Activated CD4-positive, alpha-beta T cell treated with anti-CD3 and anti-CD28 coated beads for 36 hours (primary cell): Measurements from ENCODE around the gene PLXDC1. TPM values are rescaled to one million over a fixed set of nuclear protein-coding genes. Genes with fewer than 3 reads are reported as not detected.

Experiments
- ATAC-seq: fragments of 200-7000 bp; cut with Tn5 transposase; one replicate; pipeline ENCODE4 v1.10.0; 2021; ENCODE audit warnings: mild to moderate bottlenecking, moderate library complexity
- CTCF ChIA-PET: fragments of 350-600 bp; sonication (Branson Sonifier 250); formaldehyde crosslinking; loops from one replicate; lab custom pipeline; 2021; ENCODE audit warnings: antibody characterized with exemption; lab: Charles Lee
- POLR2A ChIA-PET: fragments of 350-600 bp; sonication (Branson Sonifier 250); formaldehyde crosslinking; loops from one replicate; lab custom pipeline; 2021; ENCODE audit warnings: antibody characterized with exemption, inconsistent platforms; lab: Charles Lee
- DNase-seq: peaks from one replicate; pipeline ENCODE4 v3.0.0-alpha.2; 2020
- H3K27ac Mint-ChIP-seq: one replicate; pipeline ENCODE4 v1.8.0; 2021; ENCODE audit warnings: mixed read lengths
- H3K27me3 Mint-ChIP-seq: one replicate; pipeline ENCODE4 v1.8.0; 2021; ENCODE audit warnings: mixed read lengths
- H3K36me3 Mint-ChIP-seq: one replicate; pipeline ENCODE4 v1.8.0; 2021; ENCODE audit warnings: low read depth, mixed read lengths
- H3K4me1 Mint-ChIP-seq: one replicate; pipeline ENCODE4 v1.8.0; 2021; ENCODE audit warnings: mixed read lengths
- H3K4me3 Mint-ChIP-seq: one replicate; pipeline ENCODE4 v1.8.0; 2021; ENCODE audit warnings: mild to moderate bottlenecking, moderate library complexity, mixed read lengths
- H3K9me3 Mint-ChIP-seq: one replicate; pipeline ENCODE4 v1.8.0; 2021; ENCODE audit warnings: low read depth, mixed read lengths
- intact Hi-C, 2 experiments: fragments of 100-400 bp; cut with DNase I in 1 of 2; cut with micrococcal nuclease in 1 of 2; formaldehyde crosslinking; loops; one replicate each; pipeline versions ENCODE4 v1.14.2 to v1.15.1; 2022 to 2024; cut with DNase I, micrococcal nuclease
- total RNA-seq, 2 experiments: library from RNA; stranded (reverse); gene quantifications; one replicate each; pipeline ENCODE4 v1.2.3, GENCODE V29; 2021

PLXDC1 gene
- total RNA-seq, 2 experiments from 2014 or later, result 1.2 to 2.4 TPM

- ATAC-seq (peak; percentile 67), DNase-seq (no peak)
- Mint-ChIP-seq H3K27me3 (no peaks in the 10 kb centered on the region), H3K4me3 (no peak overlapping the region), H3K4me1 (peaks cover 30% of the 10 kb centered on the region), H3K36me3 (no peaks in the 10 kb centered on the region), H3K9me3 (no peaks in the 10 kb centered on the region), H3K27ac (peak overlapping the region; percentile 52)
- ChIA-PET POLR2A (no interaction called here), CTCF (interaction anchor here (3.6 kb wide), 1 partner anchor 33 kb away, joined by 18 read pairs; no protein-coding TSS in a partner anchor)
- intact Hi-C loops, result no loop called here
Measured at GRCh38 chr17:39016193-39017153, 135.0 kb downstream of the PLXDC1 start.

- POLR2A ChIA-PET, result no interaction called here
- CTCF ChIA-PET, result interaction anchor here (1.0 to 1.6 kb wide), 2 partner anchors 32 to 149 kb away, joined by 3 to 4 read pairs; no protein-coding TSS in a partner anchor
- Mint-ChIP-seq H3K27me3 (no peaks in the 10 kb centered on the region), H3K9me3 (no peaks in the 10 kb centered on the region), H3K27ac (no peak overlapping the region), H3K36me3 (no peaks in the 10 kb centered on the region), H3K4me1 (peaks cover 30% of the 10 kb centered on the region), H3K4me3 (no peak overlapping the region)
- ATAC-seq (no peak), DNase-seq (no peak)
- intact Hi-C loops, result no loop called here
Measured at GRCh38 chr17:39015546-39015935, 135.9 kb downstream of the PLXDC1 start.

DNA sequence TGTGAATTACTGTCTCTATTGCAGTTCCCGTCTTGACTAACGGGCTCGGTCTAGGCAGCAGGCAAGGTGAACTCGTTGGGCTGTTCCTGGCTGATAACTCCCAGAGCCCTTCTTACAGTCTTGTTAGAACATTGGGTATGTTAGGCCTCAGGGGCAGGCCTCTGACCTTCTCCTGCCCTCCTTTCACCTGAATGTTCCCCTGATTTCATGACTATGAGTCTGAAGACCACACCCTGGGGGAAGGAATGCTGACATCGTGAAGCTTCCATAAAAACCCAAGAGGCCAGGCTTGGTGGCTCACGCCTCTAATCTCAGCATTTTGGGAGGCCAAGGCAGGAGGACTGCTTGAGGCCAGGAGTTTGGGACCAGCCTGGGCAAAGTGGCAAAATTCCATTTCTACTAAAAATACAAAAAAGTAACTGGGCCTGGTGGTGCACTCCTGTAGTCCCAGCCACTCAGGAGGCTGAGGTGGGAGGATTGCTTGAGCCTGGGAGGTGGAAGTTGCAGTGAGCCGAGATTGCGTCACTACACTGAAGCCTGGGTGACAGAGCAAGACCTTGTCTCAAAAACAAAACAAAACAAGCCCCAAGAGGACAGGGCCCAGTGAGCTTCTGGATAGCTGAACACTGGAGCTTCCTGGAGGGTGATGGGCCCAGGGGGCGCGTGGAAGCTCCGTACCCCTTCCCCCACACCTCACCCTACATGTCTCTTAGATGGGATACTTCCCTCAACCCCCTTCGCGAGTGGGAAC, 136.5 kb downstream of the PLXDC1 start:
- intact Hi-C loops, result no loop called here
- Mint-ChIP-seq H3K4me3 (no peak overlapping the region), H3K4me1 (peaks cover 30% of the 10 kb centered on the region), H3K9me3 (no peaks in the 10 kb centered on the region), H3K36me3 (no peaks in the 10 kb centered on the region), H3K27ac (no peak overlapping the region), H3K27me3 (no peaks in the 10 kb centered on the region)
- DNase-seq, result no peak
- ChIA-PET CTCF (interaction anchor here (0.9 to 1.6 kb wide), 3 partner anchors 32 to 150 kb away, joined by 3 to 4 read pairs (median 3); no protein-coding TSS in a partner anchor), POLR2A (no interaction called here)
- no peak for ATAC-seq

DNA sequence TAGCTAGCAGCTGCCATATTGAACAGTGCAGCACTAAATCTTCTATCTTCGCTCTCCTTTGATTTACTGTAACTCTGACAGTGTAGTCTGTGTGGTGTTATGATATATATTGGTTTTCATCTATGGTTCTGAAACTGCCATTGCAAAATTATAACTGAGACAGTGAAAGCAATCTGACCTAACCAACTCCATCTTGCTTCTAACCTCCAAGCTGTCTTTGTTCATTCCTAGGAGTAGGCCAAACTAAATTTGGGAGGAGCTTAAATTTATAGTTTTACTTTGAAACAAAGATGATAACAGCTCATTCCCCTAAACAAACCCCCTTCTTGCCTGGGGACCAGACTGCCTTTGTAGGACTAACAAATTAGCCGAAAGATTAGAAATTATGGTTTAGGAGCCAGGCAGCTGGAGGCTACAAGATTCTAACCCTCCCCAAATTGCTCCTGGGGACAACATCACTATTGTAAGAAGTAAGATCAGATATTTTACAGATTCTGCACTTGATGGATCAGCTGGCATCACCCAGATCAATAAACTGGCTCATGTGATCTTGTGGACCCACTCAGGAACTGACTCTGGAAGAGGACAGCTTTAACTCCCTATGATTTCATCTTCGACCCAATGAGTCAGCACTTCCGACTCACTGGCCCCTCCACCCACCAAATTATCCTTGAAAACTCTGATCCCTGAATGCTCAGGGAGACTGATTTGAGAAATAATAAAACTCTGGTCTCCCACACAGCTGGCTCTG, 137.2 kb downstream of the PLXDC1 start:
- Mint-ChIP-seq H3K27me3 (no peaks in the 10 kb centered on the region), H3K4me3 (no peak overlapping the region), H3K4me1 (peaks cover 30% of the 10 kb centered on the region), H3K36me3 (no peaks in the 10 kb centered on the region), H3K9me3 (no peaks in the 10 kb centered on the region), H3K27ac (no peak overlapping the region)
- ChIA-PET CTCF (interaction anchor here (0.8 to 1.6 kb wide), 4 partner anchors 31 to 692 kb away, joined by 3 to 4 read pairs (median 3); no protein-coding TSS in a partner anchor), POLR2A (no interaction called here)
- DNase-seq (no peak), ATAC-seq (no peak)
- intact Hi-C loops, result no loop called here

Other genes with a start within 250 kb of the PLXDC1 start
- under 1 TPM; 0.11 to 0.16 TPM for gene FBXO47, start 184.2 kb downstream of the PLXDC1 start, total RNA-seq
- gene ARL5C, start 14.5 kb upstream of the PLXDC1 start, total RNA-seq, result not detected
- 10 to 100 TPM; 11.8 to 12.3 TPM for gene CACNB1, start 46.0 kb upstream of the PLXDC1 start, total RNA-seq
- gene RPL19, start 48.6 kb upstream of the PLXDC1 start, total RNA-seq, result 1,000 to 10,000 TPM; 2,801 to 2,985 TPM
- gene STAC2, start 74.3 kb upstream of the PLXDC1 start, total RNA-seq, result not detected
- gene FBXL20, start 250.0 kb upstream of the PLXDC1 start, total RNA-seq, result 10 to 100 TPM; 16.9 to 18.9 TPM